Choroid plexus epithelial cell (primary cell): ENCODE measurements around the gene FIS1.
A peak's percentile ranks its signal among the peaks of the same experiment; 100 is the strongest.

Experiments
- DNase-seq: peaks from one replicate; pipeline ENCODE4 v3.0.0-alpha.2; 2010; ENCODE audit warnings: low read depth
- H3K4me3 ChIP-seq: 2 replicates; pipeline ENCODE4 v1.5.1; 2011; ENCODE audit warnings: low read depth, mild to moderate bottlenecking, control low read depth, low read length, moderate library complexity
- CTCF ChIP-seq: conservative IDR thresholded peaks from 2 replicates; pipeline ENCODE4 v1.5.1; 2011; ENCODE audit warnings: low read depth, mild to moderate bottlenecking, control low read depth, inconsistent platforms, low read length, moderate library complexity

FIS1 gene

GRCh38 chr7:101250324-101250723, 5.4 kb upstream of the FIS1 start:
- no peak for TF ChIP-seq CTCF
- no peak overlapping the region for H3K4me3 ChIP-seq
- DNase-seq = no peak

GRCh38 chr7:101248276-101248675, 3.4 kb upstream of the FIS1 start:
- DNase-seq = no peak
- no peak for TF ChIP-seq CTCF
- H3K4me3 ChIP-seq = no peak overlapping the region

- TF ChIP-seq CTCF = no peak
- peak overlapping the region; percentile 98 for H3K4me3 ChIP-seq
- no peak for DNase-seq
Observed at GRCh38 chr7:101245147-101245668, 327 bp upstream of the FIS1 start.

- TF ChIP-seq CTCF = no peak
- DNase-seq = peak; percentile 49
- peak overlapping the region; percentile 98 for H3K4me3 ChIP-seq
Observed at GRCh38 chr7:101243646-101244374, 1.1 kb downstream of the FIS1 start.

- no peak for DNase-seq
- TF ChIP-seq CTCF = no peak
Observed at GRCh38 chr7:101241443-101242349, 3.2 kb downstream of the FIS1 start.

GRCh38 chr7:101241015-101241363, 3.9 kb downstream of the FIS1 start:
- TF ChIP-seq CTCF = no peak
- DNase-seq = no peak
- H3K4me3 ChIP-seq = no peak overlapping the region

More at GRCh38 chr7:101241443-101242349, 3.2 kb downstream of the FIS1 start:
- no peak overlapping the region for H3K4me3 ChIP-seq
